RWPE1 (cell line): ENCODE data around the gene PDGFB.
"Not testable (repeated sequence)": the region's sequence is repeated elsewhere in the genome, so short reads cannot be mapped to it uniquely, and the experiment has no call there.

Experiments
- CTCF ChIA-PET: fragments of 350-600 bp; sonication (Branson Sonifier 250); formaldehyde crosslinking; extraction: SDS; loops from one replicate; lab custom pipeline; 2021; lab: Yijun Ruan, JAX
- POLR2A ChIA-PET: fragments of 400-600 bp; formaldehyde crosslinking; extraction: SDS; loops from one replicate; lab custom pipeline; 2020; ENCODE audit warnings: antibody characterized with exemption; ENCODE audit not compliant: low non-redundant PET; lab: Yijun Ruan, JAX
- DNase-seq: peaks from one replicate; pipeline ENCODE4 v3.0.0; 2012; ENCODE audit warnings: low spot score
- H3K27ac ChIP-seq: fragments of 450-650 bp; 2 replicates; pipeline ENCODE4 v1.5.1; 2017
- TF ChIP-seq, protein P1 (sequence below): fragments of 450-650 bp; conservative IDR thresholded peaks from 2 replicates; pipeline ENCODE4 v1.5.1; 2017; ENCODE audit warnings: low read depth, mild to moderate bottlenecking

The PDGFB gene

DNA sequence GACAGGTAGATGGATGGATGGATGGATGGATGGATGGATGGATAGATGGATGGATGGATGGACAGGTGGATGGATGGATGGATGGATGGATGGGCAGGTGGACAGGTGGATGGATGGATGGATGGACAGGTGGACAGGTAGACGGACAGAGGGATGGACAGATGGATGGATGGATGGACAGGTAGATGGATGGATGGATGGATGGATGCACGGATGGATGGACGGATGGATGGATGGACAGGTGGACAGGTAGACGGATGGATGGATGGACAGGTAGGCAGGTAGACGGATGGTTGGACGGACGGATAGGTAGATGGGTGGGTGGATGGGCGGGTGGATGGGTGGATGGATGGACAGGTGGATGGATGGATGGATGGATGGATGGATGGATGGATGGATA, 24.3 kb downstream of the PDGFB start:
- DNase-seq = no peak
- ChIA-PET CTCF (no interaction called here), POLR2A (no interaction called here)
- peak overlapping the region; percentile 79 for H3K27ac ChIP-seq
- TF ChIP-seq, protein P1, sequence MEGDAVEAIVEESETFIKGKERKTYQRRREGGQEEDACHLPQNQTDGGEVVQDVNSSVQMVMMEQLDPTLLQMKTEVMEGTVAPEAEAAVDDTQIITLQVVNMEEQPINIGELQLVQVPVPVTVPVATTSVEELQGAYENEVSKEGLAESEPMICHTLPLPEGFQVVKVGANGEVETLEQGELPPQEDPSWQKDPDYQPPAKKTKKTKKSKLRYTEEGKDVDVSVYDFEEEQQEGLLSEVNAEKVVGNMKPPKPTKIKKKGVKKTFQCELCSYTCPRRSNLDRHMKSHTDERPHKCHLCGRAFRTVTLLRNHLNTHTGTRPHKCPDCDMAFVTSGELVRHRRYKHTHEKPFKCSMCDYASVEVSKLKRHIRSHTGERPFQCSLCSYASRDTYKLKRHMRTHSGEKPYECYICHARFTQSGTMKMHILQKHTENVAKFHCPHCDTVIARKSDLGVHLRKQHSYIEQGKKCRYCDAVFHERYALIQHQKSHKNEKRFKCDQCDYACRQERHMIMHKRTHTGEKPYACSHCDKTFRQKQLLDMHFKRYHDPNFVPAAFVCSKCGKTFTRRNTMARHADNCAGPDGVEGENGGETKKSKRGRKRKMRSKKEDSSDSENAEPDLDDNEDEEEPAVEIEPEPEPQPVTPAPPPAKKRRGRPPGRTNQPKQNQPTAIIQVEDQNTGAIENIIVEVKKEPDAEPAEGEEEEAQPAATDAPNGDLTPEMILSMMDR = no peak

DNA sequence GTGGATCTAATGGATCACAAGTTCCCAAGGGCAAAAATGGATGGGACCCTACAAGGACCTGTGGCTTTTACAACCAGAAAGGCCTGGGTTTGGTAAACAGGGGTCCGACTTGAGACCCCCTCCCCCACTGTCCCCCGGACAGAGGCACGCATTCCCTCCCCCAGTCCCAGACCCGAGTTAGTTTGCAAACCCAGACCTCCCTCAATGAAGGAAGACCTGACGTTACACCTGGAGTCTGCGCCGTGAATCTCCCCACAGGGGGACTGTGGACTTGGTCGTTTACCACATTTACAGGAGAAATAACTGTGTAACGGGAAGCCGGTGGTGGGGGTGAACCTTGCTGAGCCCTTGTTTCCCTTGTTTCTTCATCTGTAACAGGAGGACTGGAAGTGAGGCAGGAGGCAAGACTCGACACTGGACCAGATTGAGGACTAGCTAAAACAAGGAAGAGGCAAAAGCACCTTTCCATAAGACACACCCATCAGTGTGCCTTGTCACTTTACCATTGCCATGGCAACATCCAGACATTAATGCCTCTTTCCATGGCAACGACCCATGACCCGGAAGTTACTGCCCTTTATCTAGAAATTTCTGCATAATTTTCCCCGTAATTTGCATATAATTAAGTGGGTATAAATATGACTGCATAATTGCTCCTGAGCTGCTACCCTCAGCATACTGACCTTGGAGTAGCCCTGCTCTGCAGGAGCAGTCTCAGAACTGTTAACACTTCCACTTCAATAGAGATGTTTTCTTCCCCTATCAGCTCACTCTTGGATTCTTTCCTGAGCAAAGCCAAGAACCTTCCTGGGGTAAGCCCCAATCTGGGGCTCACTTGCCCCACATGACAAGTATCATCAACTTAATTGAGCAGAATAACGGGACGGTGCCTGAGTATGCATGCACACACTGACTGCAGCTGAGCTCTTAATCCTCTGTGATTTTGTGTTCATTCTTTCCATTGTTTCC, 25.4 kb downstream of the PDGFB start:
- CTCF ChIA-PET = no interaction called here
- DNase-seq = no peak
- POLR2A ChIA-PET = no interaction called here
- no peak overlapping the region for H3K27ac ChIP-seq
- TF ChIP-seq, protein P1 = no peak

- DNase-seq, POLR2A ChIA-PET, CTCF ChIA-PET, H3K27ac ChIP-seq: not testable (repeated sequence)
Measured at GRCh38 chr22:39218432-39218831, 26.4 kb downstream of the PDGFB start.

GRCh38 chr22:39216143-39216490, 28.7 kb downstream of the PDGFB start:
- ChIA-PET CTCF (no interaction called here), POLR2A (no interaction called here)
- TF ChIP-seq, protein P1 = no peak
- DNase-seq = no peak
- H3K27ac ChIP-seq = peak overlapping the region; percentile 93; the same call in 1 of the 2 replicates

GRCh38 chr22:39215426-39216142, 29.2 kb downstream of the PDGFB start:
- ChIA-PET CTCF (interaction anchor here (0.5 kb wide), 1 partner anchor 86 kb away, joined by 4 read pairs; no protein-coding TSS in a partner anchor), POLR2A (no interaction called here)
- no peak for DNase-seq
- H3K27ac ChIP-seq = peak overlapping the region; percentile 93
- TF ChIP-seq, protein P1 = no peak

- POLR2A ChIA-PET = no interaction called here
- TF ChIP-seq, protein P1 = no peak
- CTCF ChIA-PET = interaction anchor here (0.5 kb wide), 1 partner anchor 86 kb away, joined by 4 read pairs; no protein-coding TSS in a partner anchor
- no peak for DNase-seq
- peak overlapping the region; percentile 93 for H3K27ac ChIP-seq
Measured at GRCh38 chr22:39215070-39215396, 29.7 kb downstream of the PDGFB start.
